Urinary bladder (tissue), 4 donors: Measurements from ENCODE around the gene CA5A. TPM values are rescaled to one million over a fixed set of nuclear protein-coding genes. Genes with fewer than 3 reads are reported as not detected.
"Not testable (repeated sequence)": the region's sequence is repeated elsewhere in the genome, so short reads cannot be mapped to it uniquely, and the experiment has no call there.

Source experiments
- DNase-seq: peaks from one replicate; pipeline ENCODE4 v3.0.0-alpha.2; 2015; ENCODE audit errors: extremely low spot score
- H3K27ac ChIP-seq: one replicate; pipeline ENCODE4 v1.5.1; 2013; ENCODE audit warnings: low read depth, mild to moderate bottlenecking, moderate library complexity
- H3K36me3 ChIP-seq: one replicate; pipeline ENCODE4 v1.6.1; 2013; ENCODE audit warnings: mild to moderate bottlenecking, moderate library complexity; ENCODE audit not compliant: insufficient read depth
- H3K4me1 ChIP-seq: one replicate; pipeline ENCODE4 v1.6.1; 2013; ENCODE audit warnings: mild to moderate bottlenecking, moderate library complexity; ENCODE audit not compliant: insufficient read depth
- H3K4me3 ChIP-seq: one replicate; pipeline ENCODE4 v1.5.1; 2013; ENCODE audit warnings: low read depth, low read length
- WGBS: extraction: QIAGEN DNeasy Blood & Tissue Kit; methylation state at CpG from one replicate; pipeline ENCODE4 v1.1.7; 2013; 5-methylcytosine and 5-hydroxymethylcytosine counted together
- polyA plus RNA-seq: library from polyadenylated mRNA; stranded (reverse); fragments of 200-250 nt; gene quantifications from one replicate; pipeline ENCODE4 v1.2.3, GENCODE V29; 2013
- total RNA-seq: library from RNA; depleted of rRNA; stranded (reverse); fragments of >200 nt; gene quantifications from one replicate; pipeline ENCODE4 v1.2.3, GENCODE V29; 2014
- donor health status: healthy with polysubstance abuse.
- donor health status: healthy.

The CA5A gene
- total RNA-seq: not detected
- polyA plus RNA-seq: not detected

DNA sequence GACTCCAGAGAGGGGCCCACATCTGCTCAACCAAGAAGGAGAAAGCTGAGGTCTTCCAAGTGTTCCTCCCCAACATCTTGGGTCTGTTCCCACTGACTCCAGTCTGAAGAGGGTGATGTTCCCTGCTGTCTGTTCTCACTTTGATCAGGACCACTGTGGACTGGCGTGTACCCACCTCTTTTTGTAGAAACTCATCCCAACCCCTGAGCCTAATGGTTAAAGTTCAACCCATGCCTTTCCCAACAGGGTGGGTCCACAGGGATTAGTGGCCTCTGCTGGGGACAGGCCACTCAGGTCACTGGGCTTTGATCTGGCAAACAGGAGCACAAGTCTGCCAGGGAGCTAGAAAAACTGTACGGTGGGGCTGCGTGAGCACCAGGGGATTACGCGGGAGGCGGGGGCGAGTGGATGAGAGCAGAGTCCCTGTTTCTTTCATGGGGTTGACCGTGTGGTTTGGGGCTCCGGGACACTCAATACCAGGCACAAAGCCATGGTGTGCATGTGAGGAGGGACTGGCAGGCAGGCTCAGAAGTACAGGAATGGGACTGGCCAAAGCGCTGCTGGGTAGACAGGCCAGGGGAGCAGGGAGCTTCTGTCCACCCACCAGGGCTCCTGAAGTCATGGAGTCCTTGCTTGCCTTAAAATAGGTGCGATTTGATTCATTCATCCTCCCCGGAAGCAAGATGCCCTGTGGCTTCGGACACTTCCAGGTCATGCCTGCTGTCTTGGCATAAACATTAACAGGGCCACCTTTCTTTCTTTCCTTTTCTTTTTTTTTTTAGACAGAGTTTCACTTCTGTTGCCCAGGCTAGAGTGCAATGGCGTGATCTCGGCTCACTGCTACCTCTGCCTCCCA, at the start of gene CA5A:
CA5A (minus strand) TSS at position 155 of the 856 bp plus-strand sequence; CDS start at position 76, 79 bp downstream.
- no peak for DNase-seq
- Histone ChIP-seq H3K4me3 (no peak within 1 kb of the TSS), H3K4me1 (no peaks in the 10 kb centered on the region), H3K36me3 (no peaks in the 10 kb centered on the region), H3K27ac (no peak within 1 kb of the TSS)
- WGBS: 86% methylated on average over 15 of the region's 15 CpGs

DNA sequence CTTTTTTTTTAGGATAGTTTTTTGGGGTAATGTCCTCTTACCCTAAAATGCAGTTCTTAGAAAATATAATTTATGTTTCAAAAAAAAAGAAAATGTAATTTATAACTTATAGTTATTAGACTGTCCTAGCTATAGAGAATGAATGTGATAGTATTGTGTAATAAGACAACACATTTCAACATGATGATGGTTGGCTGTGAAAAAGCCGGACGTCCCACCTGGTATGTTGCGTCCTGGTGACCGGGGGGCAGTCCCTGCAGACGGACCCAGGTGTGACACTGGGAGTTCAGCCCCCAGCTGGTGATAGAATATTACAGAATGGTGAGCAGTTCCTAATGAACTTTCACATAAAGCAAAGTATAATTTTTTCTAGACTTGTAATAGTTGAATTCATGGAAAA, 49.2 kb upstream of the CA5A start:
- H3K4me1 ChIP-seq, H3K4me3 ChIP-seq, H3K27ac ChIP-seq, H3K36me3 ChIP-seq, DNase-seq: not testable (repeated sequence)
- 94% methylated on average over 5 of the region's 5 CpGs for WGBS

DNA sequence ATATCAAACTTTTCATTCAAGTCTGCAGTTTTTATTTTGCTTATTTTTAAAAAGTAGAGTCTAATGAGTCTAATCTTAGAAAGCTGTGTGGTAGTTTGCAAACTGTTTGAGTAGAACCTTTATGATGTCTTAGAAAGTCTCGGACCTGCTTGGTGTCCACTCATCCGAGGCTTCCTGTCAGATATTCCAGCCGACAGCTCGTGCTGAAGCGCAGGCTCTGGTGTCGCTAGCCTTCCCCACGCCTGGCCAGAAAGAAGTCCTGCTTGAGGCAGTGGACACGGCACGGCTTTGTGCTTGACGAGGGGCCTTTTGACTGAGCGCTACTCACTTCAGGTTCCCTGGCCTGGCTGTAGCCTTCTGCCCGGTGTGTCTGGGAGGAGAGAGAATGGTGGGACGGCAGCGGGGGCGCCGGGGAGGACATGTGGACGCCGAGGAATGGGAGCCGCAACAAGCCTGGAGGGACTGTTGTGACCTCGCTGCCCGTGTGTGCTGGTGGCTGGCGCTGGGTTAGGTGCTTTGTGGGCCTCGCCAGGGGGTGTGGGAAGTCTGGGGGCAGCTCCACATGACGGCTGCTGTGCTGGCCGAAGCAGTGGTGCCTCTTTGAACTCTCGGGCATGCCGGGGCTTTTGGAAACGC, 48.4 kb upstream of the CA5A start:
- Histone ChIP-seq H3K36me3 (peaks cover 4% of the 10 kb centered on the region), H3K4me1 (no peaks in the 10 kb centered on the region), H3K27ac (no peak overlapping the region), H3K4me3 (no peak overlapping the region)
- WGBS: 96% methylated on average over 28 of the region's 28 CpGs
- DNase-seq: no peak

DNA sequence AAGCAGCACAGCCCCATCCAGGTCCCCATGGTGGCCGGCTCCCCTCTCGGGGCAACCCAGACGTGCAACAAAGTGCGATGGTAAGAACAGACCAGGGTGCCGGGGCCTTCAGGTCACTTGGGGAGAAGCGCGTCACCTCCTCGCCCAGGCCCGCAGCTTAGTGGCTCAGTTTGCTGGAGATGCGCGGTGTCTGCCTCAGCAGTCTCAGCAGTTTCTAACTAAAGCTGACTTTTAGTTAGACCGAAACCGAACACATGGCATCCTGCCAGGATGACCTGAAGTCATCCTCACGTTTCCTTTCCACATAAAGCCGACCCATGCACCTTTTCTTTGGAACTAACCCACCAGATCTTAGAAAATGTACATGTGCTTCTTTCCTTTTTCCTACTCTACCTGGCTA, 47.9 kb upstream of the CA5A start:
- not testable (repeated sequence) for DNase-seq, H3K36me3 ChIP-seq, H3K27ac ChIP-seq, H3K4me3 ChIP-seq, H3K4me1 ChIP-seq
- WGBS: 79% methylated on average over 15 of the region's 15 CpGs

DNA sequence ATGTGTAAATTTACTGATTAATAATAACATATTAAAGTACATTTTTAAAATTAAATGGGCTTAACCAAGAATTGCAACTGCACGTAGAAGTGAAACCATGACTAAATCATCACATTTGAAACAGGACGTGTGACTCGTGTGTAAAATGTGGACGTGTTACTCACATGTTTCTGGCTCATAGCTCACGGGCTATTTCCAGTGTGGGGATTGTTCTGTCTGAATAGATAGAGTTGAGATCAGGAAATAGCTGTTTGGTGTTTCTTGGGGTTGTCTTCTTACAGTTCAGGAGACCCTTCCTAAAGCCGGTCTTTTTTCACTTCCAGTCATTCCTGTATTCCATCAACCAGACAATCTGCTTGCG, 47.4 kb upstream of the CA5A start:
- whole genome bisulfite sequencing: 48% methylated on average over 7 of the region's 7 CpGs
- not testable (repeated sequence) for H3K36me3 ChIP-seq, DNase-seq

DNA sequence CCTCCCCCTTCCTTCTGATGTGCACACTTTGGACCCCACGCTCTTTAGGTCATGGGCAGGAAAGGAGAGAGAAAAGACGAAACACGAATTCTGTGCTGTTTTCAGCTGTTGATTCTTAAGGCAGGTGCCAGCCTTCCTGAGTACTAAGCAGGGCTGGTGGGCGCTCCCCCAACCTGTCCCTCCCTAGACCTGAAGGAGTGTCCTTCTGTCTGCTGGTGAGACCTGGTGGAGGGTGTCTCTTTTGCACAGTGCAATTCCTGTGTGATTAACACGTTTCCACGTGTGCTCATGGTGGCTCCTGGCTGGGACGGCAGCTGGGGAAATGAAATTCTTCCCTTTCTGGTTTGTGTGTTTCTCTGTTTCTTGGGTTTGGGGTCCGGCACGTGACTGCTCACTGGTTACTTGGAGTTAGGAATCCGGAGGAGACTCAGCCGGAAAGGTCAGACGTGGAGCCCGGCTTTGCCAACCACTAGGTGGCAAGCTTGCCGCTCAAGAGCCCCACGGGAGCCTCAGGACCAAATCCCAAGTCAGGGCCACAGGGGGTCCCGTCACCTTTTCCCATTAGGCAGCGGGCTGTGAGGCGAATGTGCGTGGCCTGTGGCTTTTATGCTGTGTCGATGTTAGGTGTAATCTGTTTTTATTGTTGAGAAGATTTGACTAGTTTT, 46.9 kb upstream of the CA5A start:
- not testable (repeated sequence) for H3K27ac ChIP-seq, H3K4me1 ChIP-seq, H3K36me3 ChIP-seq, H3K4me3 ChIP-seq, DNase-seq
- 41% methylated on average over 20 of the region's 20 CpGs for WGBS

More for the DNA sequence above, 47.4 kb upstream of the CA5A start:
- not testable (repeated sequence) for H3K27ac ChIP-seq, H3K4me1 ChIP-seq, H3K4me3 ChIP-seq

DNA sequence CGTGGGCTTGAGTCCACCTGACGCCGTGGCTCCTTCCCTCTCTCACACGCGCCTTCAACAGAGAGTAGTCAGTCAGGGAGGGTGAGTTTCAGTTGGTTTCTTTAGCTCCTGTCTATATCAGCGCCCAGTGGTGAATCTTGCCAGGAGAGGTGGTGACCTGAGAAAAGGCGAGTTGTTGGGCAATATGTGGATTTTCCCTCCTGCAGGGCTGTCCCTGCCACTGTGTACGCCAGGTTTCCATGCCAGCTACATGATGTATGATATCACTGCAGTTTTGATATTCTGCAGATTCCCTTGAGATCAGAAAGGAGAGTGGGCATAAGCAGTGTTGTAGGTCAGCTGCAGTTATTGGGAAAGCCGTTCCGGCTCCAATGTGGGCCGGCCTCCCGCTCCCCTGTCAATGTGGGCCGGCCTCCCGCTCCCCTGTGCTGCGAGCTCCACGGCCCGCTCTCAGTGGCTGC, 46.3 kb upstream of the CA5A start:
- Histone ChIP-seq H3K27ac (no peak overlapping the region), H3K36me3 (peaks cover 2% of the 10 kb centered on the region)

DNA sequence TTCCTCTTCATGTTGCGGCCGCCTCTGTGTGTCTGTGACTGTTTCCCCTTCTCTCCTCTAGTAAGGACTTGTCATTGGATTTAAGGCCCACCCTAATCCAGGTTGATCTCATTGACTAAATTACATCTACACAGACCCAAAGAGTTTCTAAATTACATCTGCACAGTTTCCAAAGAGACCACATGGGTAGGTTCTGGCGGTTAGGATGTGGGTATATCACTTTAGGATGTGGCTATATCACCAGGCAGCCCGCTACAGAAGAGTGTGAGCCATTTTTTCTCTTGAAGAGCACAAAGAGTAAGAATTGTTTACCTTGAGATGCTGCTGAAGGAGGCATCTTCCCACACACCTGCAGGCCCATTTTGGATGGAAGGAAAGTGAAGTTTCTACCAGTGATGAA, 45.0 kb upstream of the CA5A start:
- DNase-seq, H3K4me3 ChIP-seq, H3K4me1 ChIP-seq, H3K36me3 ChIP-seq, H3K27ac ChIP-seq: not testable (repeated sequence)
- WGBS: 82% methylated on average over 4 of the region's 4 CpGs

More for the DNA sequence above, 46.3 kb upstream of the CA5A start:
- 80% methylated on average over 17 of the region's 17 CpGs for WGBS
- DNase-seq: no peak
- Histone ChIP-seq H3K4me1 (no peaks in the 10 kb centered on the region), H3K4me3 (no peak overlapping the region)

DNA sequence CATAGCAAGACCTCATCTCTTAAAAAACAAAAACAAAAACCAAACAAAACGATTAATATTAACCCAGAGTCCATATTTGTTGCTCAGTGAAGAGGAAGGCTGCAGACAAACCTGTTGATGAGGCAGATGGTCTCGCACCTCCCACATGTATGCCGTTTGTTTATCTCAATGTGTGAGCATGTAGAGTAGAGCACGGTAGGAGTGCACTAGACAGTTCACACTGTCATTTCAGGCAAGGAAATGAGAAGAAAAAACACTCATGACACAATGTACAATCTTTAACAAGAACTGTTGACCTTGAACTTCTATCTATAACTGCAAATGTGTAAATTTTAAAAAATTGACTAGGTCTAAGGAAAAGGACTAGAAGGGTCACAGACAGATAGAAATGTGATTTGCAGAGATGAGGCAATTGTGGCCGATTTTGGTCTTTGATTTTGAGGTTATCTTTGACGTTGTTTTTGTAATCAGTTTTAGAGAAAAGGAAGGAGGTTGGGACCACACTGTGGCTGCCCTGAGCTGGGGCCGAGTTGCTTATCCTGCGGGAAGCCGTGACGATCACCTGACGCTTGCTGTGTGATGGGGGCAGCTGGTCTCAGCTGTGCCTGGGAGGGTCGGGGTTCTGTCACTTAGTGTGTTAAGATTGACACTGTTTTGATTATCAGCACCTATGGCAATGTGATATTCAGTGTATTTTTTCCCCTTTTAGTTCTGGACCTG, 43.7 kb upstream of the CA5A start:
- not testable (repeated sequence) for H3K4me1 ChIP-seq

DNA sequence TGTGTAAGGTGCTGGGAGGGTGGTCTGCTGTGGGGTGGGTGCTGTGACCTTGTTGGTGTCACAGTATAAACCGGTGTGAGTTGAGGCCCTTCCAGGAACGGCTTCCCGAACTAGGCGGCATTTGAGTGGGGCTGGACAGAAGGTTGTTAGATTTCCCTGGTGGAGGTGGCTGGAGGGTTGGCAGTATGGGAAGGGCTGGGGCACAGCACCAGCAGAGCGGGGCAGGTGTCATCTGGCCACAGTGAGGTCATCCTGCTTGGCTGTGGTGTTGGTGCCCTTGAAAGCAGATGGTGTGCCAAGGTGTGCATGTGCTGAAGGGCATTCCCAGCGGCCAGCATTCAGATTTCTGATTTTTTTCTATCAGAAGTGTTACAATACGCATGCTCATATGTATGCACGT, 43.0 kb upstream of the CA5A start:
- no peaks in the 10 kb centered on the region for H3K4me1 ChIP-seq
- no peak overlapping the region for H3K4me3 ChIP-seq
- no peak for DNase-seq
- H3K27ac ChIP-seq: no peak overlapping the region
- WGBS: 92% methylated on average over 8 of the region's 8 CpGs
- peaks cover 2% of the 10 kb centered on the region for H3K36me3 ChIP-seq

More for the DNA sequence above, 43.7 kb upstream of the CA5A start:
- WGBS: 79% methylated on average over 12 of the region's 12 CpGs
- DNase-seq, H3K27ac ChIP-seq, H3K36me3 ChIP-seq, H3K4me3 ChIP-seq: not testable (repeated sequence)

DNA sequence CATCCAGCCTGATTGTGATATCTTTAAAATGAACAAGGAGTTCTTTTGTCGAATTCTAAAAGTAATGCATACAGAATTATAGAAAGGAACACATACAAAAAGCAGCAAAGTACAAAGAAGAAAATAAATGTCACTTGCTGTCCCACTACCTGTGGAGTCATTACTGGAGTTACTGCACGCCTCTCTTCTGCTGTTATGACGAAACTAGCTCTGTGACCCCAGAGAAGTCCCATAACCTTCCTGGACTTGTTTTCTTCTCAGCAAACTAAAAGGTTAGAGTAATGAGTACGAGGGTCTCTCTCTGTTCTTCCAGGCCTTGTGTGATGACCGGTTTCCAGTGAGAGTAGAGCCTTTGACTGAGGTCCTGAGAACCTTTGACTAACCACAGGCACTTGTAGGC, 41.8 kb upstream of the CA5A start:
- 93% methylated on average over 5 of the region's 5 CpGs for WGBS

DNA sequence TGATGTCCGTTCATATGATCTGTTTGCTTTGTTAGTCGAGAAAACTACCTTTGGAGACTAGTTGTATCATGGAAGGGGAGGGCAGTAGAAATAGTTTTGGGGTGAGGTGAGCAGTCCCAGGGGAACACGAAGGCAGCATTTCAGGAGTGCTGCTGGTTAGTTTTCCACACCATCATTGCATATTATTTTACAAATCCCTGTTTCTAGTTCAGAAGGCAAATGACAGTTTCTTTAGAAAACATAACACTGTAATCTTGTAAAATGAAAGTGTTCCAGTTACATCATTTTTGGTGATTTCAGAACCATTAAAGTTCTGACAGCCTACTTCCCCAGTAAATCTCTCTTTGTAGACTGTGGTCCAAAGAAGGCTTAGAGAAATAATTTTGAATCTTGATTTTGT, 40.3 kb upstream of the CA5A start:
- Histone ChIP-seq H3K4me1 (no peaks in the 10 kb centered on the region), H3K36me3 (peaks cover 2% of the 10 kb centered on the region), H3K4me3 (no peak overlapping the region), H3K27ac (no peak overlapping the region)
- WGBS: 27% methylated on average over 3 of the region's 3 CpGs
- no peak for DNase-seq

More for the DNA sequence above, 41.8 kb upstream of the CA5A start:
- no peaks in the 10 kb centered on the region for H3K4me1 ChIP-seq
- H3K4me3 ChIP-seq: no peak overlapping the region
- no peak overlapping the region for H3K27ac ChIP-seq
- no peak for DNase-seq
- H3K36me3 ChIP-seq: peaks cover 2% of the 10 kb centered on the region

DNA sequence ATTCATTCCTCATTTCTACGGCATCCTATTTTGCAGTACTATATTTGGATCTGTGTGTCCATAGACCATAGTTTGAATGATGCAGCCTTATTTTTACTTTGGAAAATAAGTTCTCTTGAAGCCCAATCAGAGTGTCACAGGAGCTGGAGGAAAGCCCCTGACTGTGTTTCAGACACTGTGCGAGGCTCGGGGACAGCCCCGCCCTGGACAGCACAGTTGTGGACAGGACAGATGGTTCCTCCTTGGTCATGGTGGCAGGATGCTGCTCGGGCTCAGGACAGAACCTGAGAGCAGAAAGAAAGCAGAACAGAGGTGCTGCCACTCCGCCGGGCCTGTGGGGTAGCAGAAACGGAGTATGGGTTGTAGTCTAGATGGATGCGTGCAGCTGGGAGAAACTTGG, 37.8 kb upstream of the CA5A start:
- no peak overlapping the region for H3K4me3 ChIP-seq
- 88% methylated on average over 9 of the region's 9 CpGs for WGBS
- peaks cover 2% of the 10 kb centered on the region for H3K36me3 ChIP-seq
- no peak for DNase-seq
- no peaks in the 10 kb centered on the region for H3K4me1 ChIP-seq
- H3K27ac ChIP-seq: no peak overlapping the region
